A549 treated with DMSO at 1 μM for 4 hours (cell line): ENCODE measurements around the gene PCDHA3. TPM values are rescaled to one million over a fixed set of nuclear protein-coding genes. Genes with fewer than 3 reads are reported as not detected.

Experiments used
- total RNA-seq: library from RNA; stranded (reverse); fragments of 200-300 nt; extraction: Qiagen RNA extraction; gene quantifications from 5 replicates; pipeline ENCODE4 v1.2.3, GENCODE V29; 2022; ENCODE audit warnings: low read depth

PCDHA3 gene
- total RNA-seq: 0.76 to 1.2 TPM (median 0.92 TPM) in 5 replicates

DNA sequence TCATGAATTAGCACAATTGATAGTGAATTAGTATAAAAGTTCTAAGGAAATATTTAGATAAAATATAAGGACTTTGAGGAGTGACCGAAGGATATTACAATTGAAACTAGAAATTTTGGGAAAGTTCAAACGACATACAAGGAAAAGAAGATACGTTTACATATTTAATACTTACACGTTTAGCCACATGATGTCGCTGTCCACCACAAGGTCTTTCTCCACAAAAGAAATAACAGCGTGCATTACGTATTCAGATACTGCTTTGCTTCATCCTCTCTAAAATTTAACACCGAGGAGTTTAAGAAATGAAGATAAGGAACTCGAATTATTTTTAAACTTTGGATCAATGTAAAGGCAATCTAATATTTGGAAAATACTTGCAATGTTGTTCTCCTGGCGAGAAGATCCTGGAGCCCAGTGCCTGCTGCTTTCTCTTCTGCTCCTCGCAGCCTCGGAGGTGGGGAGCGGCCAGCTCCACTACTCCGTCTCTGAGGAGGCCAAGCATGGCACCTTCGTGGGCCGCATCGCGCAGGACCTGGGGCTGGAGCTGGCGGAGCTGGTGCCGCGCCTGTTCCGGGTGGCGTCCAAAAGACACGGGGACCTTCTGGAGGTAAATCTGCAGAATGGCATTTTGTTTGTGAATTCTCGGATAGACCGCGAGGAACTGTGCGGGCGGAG, at the start of gene PCDHA3:
Gene PCDHA3, plus strand, starts transcription at position 242 of the 678 bp plus-strand sequence.

DNA sequence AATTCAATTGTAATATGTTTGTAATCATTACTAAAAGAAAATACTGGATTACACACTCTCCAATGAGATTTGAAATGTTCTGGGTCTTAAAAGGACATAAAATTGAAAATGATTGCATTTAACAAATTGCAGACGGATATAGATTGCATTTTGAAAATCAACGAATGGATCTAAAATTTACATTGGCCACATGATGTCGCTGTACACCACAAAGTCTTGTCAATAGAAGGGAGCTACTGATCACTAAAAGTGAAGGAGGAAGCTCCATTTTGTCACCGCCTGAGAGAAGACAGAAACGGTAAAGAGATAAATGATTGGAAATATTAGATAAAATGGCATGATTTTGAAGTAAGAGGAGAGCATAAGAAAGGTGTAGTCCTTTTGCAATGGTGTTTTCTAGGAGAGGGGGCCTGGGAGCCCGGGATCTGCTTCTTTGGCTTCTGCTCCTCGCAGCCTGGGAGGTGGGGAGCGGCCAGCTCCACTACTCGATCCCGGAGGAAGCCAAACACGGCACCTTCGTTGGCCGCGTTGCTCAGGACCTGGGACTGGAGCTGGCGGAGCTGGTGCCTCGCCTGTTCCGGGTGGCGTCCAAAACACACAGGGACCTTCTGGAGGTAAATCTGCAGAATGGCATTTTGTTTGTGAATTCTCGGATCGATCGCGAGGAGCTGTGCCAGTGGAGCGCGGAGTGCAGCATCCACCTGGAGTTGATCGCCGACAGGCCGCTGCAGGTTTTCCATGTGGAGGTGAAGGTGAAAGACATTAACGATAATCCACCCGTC, 14.8 kb upstream of the PCDHA3 start, which contains the start of gene PCDHA1:
Gene PCDHA1, plus strand, starts transcription at position 236 of the 782 bp plus-strand sequence.

DNA sequence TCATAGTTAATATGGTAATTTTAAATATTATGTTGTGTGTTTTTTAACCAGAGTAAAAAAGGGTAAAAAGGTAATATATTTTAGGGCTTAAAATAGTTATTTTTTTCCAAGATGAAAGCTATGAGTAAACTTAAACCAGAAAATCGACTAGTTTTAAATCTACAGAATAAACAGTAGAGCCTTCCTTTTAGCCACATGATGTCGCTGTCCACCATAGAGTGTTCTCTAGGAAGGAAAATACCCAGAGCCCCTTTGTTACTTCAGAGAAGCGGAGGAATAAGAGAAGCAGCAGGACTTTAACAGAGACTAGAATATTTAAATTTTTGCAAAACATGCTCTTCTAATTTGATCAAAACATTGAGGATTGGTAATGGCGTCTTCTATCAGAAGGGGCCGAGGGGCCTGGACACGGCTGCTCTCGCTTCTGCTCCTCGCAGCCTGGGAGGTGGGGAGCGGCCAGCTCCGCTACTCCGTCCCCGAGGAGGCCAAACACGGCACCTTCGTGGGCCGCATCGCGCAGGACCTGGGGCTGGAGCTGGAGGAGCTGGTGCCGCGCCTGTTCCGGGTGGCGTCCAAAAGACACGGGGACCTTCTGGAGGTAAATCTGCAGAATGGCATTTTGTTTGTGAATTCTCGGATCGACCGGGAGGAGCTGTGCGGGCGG, 6.1 kb upstream of the PCDHA3 start, which contains the start of gene PCDHA2:
Gene PCDHA2, plus strand, starts transcription at position 258 of the 664 bp plus-strand sequence.

DNA sequence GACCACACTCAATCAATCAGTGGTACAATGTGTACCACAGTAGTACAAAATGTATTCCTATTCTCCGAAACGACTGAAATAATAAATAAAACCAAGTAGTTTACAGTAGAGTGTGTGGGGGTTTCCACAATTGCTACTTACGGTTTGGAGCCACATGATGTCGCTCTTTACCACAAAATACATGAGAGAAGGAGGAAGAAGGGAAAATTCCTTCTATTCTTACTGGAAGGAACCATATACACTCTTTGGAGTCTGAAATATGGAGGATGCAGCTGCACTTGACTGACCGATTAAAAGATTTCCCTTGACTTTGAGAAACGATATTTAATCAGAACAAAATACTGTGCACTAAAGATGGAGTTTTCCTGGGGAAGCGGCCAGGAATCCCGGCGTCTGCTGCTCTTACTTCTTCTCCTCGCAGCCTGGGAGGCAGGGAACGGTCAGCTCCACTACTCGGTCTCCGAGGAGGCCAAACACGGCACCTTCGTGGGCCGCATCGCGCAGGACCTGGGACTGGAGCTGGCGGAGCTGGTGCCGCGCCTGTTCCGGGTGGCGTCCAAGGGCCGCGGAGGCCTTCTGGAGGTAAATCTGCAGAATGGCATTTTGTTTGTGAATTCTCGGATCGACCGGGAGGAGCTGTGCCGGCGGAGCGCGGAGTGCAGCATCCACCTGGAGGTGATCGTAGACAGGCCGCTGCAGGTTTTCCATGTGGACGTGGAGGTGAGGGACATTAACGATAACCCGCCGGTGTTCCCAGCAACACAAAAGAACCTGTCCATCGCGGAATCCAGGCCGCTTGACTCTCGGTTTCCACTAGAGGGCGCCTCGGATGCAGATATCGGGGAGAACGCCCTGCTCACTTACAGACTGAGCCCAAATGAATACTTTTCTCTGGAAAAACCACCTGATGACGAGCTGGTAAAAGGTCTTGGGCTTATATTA, 6.2 kb downstream of the PCDHA3 start, which contains the start of gene PCDHA4:
Gene PCDHA4, plus strand, starts transcription at position 235 of the 942 bp plus-strand sequence.

DNA sequence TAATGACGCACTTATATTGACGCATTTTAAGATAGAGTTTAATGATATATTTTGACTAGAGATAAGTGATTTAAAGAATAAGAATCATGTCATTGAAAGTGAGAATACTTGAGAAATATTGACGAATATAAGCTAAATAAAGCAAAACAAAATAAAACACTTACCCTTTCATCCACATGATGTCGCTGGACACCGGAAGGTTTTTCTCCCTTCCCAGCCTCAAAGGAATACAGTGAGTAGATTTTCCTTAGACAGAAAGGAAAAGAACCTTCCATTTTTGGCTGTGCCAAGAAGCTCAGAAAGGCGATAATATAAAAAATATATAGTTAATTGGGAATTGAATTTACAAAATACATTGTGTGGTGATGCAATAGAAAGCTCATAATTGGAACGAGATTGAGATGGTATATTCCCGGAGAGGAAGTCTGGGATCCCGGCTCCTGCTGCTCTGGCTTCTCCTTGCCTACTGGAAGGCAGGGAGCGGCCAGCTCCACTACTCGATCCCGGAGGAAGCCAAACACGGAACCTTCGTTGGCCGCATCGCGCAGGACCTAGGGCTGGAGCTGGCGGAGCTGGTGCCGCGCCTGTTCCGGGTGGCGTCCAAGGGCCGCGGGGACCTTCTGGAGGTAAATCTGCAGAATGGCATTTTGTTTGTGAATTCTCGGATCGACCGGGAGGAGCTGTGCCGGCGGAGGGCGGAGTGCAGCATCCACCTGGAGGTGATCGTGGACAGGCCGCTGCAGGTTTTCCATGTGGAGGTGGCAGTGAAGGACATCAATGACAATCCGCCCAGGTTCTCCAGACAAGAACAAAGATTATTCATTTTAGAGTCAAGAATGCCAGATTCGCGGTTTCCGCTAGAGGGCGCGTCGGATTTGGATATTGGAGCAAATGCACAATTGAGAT, 20.8 kb downstream of the PCDHA3 start, which contains the start of gene PCDHA5:
Gene PCDHA5, plus strand, starts transcription at position 239 of the 906 bp plus-strand sequence.

DNA sequence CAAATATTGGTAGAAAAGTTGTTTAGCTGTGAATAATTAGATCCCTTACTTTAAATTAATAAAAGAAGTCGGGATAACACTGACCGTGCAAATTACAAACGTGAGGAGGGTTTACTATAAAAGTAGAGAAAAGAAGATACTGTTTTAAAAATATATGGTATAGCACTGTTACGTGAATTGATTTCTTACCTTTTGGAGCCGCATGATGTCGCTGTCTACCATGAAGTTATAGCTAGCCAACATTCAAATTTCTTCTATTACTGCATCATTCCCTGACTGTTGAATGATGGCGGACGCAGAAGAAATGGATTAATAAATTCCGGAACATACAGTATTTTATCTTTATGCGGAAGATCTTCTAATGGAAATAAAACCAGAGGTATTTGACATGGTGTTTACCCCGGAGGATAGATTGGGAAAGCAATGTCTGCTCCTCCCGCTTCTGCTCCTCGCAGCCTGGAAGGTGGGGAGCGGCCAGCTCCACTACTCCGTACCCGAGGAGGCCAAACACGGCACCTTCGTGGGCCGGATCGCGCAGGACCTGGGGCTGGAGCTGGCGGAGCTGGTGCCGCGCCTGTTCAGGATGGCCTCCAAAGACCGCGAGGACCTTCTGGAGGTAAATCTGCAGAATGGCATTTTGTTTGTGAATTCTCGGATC, 27.0 kb downstream of the PCDHA3 start, which contains the start of gene PCDHA6:
Gene PCDHA6, plus strand, starts transcription at position 257 of the 658 bp plus-strand sequence. Its CDS starts 132 bp downstream, at position 389.

DNA sequence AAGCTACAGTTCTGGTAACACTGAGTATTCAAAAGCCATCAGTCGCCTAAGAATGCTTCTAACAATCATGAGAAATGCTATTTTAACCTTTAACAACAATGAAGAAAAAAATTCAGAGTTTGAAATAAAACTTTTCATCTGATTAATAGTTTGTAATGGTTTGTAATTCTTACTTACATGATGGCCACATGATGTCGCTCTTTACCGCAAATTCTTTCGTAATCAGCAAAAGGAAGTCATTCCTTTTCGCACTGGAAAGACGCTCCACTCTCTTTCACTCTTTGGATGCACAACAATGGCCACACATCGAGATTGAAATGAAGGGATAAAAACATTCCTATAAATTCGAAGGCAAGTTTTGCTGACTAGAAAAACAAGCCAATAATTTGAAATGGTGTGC, 33.1 kb downstream of the PCDHA3 start, which contains the start of gene PCDHA7:
Gene PCDHA7, plus strand, starts transcription at position 277 of the 400 bp plus-strand sequence. Its CDS starts 115 bp downstream, at position 392.

DNA sequence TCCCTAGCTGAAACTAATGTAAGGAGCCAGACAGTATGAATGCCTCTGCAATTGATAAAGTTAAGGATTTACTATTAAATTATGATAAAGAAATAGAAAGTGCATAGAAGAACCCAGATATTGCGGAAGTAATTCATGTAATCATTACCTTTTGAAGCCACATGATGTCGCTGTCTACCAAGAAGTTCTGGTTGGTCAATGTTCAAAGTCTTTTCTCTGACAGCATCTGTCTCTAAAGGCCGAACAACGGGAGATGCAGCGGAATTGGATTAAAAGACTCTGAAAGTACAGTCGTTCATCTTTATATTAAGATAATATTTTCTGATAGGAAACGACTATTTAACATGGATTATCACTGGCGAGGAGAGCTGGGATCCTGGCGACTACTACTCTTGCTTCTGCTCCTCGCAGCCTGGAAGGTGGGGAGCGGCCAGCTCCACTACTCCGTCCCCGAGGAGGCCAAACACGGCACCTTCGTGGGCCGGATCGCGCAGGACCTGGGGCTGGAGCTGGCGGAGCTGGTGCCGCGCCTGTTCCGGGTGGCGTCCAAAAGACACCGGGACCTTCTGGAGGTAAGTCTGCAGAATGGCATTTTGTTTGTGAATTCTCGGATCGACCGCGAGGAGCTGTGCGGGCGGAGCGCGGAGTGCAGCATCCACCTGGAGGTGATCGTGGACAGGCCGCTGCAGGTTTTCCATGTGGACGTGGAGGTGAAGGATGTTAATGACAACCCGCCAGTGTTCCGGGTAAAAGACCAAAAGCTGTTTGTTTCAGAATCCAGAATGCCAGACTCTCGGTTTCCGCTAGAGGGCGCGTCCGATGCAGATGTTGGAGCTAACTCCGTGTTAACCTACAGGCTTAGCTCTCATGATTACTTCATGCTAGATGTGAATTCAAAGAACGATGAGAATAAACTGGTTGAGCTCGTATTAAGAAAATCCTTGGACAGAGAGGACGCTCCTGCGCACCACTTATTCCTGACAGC, 40.4 kb downstream of the PCDHA3 start, which contains the start of gene PCDHA8:
Gene PCDHA8, plus strand, starts transcription at position 210 of the 985 bp plus-strand sequence. Its CDS starts 135 bp downstream, at position 345.

DNA sequence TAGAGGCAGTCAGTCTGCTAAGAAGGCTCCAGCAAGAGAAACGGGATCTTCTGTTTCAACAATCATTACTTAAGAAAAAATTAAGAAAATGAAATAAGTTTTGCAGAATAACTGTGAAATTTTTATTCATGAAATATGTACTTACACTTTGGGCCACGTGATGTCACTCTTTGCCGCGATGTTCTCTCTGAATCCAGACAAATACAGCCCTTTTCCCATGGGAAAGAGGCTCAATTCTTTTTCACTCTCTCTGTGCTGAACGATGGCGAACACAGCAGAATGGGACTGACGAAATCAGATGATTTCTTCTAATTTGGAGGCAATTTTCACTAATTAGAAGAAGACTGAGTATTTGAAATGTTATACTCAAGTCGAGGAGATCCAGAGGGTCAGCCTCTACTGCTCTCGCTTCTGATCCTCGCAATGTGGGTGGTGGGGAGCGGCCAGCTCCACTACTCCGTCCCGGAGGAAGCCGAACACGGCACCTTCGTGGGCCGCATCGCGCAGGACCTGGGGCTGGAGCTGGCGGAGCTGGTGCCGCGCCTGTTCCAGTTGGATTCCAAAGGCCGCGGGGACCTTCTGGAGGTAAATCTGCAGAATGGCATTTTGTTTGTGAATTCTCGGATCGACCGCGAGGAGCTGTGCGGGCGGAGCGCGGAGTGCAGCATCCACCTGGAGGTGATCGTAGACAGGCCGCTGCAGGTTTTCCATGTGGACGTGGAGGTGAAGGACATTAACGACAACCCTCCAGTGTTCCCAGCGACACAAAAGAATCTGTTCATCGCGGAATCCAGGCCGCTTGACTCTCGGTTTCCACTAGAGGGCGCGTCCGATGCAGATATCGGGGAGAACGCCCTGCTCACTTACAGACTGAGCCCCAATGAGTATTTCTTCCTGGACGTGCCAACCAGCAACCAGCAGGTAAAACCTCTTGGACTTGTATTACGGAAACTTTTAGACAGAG, 47.6 kb downstream of the PCDHA3 start, which contains the start of gene PCDHA9:
Gene PCDHA9, plus strand, starts transcription at position 244 of the 964 bp plus-strand sequence. Its CDS starts 114 bp downstream, at position 358.

Other genes with a start within 250 kb of the PCDHA3 start
- gene SRA1, start 243.6 kb upstream of the PCDHA3 start, total RNA-seq: 39.3 to 50.7 TPM (median 47.3 TPM) in 5 replicates
- 3.9 to 7.5 TPM (median 7.1 TPM) in 5 replicates for gene APBB3, start 236.5 kb upstream of the PCDHA3 start, total RNA-seq
- 78.4 to 87.3 TPM (median 80.6 TPM) in 5 replicates for gene SLC35A4, start 236.2 kb upstream of the PCDHA3 start, total RNA-seq
- 3.6 to 4.4 TPM (median 4.0 TPM) in 5 replicates for gene CD14, start 167.9 kb upstream of the PCDHA3 start, total RNA-seq
- 9.3 to 15.1 TPM (median 13.0 TPM) in 5 replicates for gene TMCO6, start 161.6 kb upstream of the PCDHA3 start, total RNA-seq
- 107 to 124 TPM (median 115 TPM) in 5 replicates for gene NDUFA2, start 153.4 kb upstream of the PCDHA3 start, total RNA-seq
- 94.5 to 107 TPM (median 102 TPM) in 5 replicates for gene IK, start 153.2 kb upstream of the PCDHA3 start, total RNA-seq
- 29.5 to 32.7 TPM (median 31.6 TPM) in 5 replicates for gene WDR55, start 136.2 kb upstream of the PCDHA3 start, total RNA-seq
- 0.28 to 1.4 TPM (median 0.84 TPM) in 5 replicates for gene DND1, start 127.5 kb upstream of the PCDHA3 start, total RNA-seq
- gene HARS1, start 109.7 kb upstream of the PCDHA3 start, total RNA-seq: 76.9 to 85.2 TPM (median 79.9 TPM) in 5 replicates
- gene HARS2, start 109.6 kb upstream of the PCDHA3 start, total RNA-seq: 36.5 to 41.0 TPM (median 39.5 TPM) in 5 replicates
- 82.3 to 114 TPM (median 86.1 TPM) in 5 replicates for gene ZMAT2, start 100.6 kb upstream of the PCDHA3 start, total RNA-seq
- 0.10 to 0.19 TPM (median 0.16 TPM) in 5 replicates for gene PCDHA1, start 14.9 kb upstream of the PCDHA3 start, total RNA-seq
- 0.03 to 0.08 TPM (median 0.07 TPM) in 5 replicates for gene PCDHA2, start 6.2 kb upstream of the PCDHA3 start, total RNA-seq
- gene PCDHA4, start 6.0 kb downstream of the PCDHA3 start, total RNA-seq: 1.5 to 2.0 TPM (median 1.8 TPM) in 5 replicates
- gene PCDHA5, start 20.6 kb downstream of the PCDHA3 start, total RNA-seq: 0.56 to 0.86 TPM (median 0.77 TPM) in 5 replicates
- 0.08 to 0.10 TPM (median 0.09 TPM) in 3 of 5 replicates, not detected in the others for gene PCDHA6, start 26.9 kb downstream of the PCDHA3 start, total RNA-seq
- 0.03 to 0.18 TPM (median 0.06 TPM) in 5 replicates for gene PCDHA7, start 33.2 kb downstream of the PCDHA3 start, total RNA-seq
- gene PCDHA8, start 40.1 kb downstream of the PCDHA3 start, total RNA-seq: 0.03 to 0.13 TPM (median 0.07 TPM) in 4 of 5 replicates, not detected in the other
- gene PCDHA9, start 47.3 kb downstream of the PCDHA3 start, total RNA-seq: 0.01 TPM in 1 of 5 replicates, not detected in the others
- 0.01 to 0.06 TPM (median 0.01 TPM) in 4 of 5 replicates, not detected in the other for gene PCDHA10, start 54.8 kb downstream of the PCDHA3 start, total RNA-seq
- gene PCDHA11, start 67.9 kb downstream of the PCDHA3 start, total RNA-seq: 0.07 to 0.17 TPM (median 0.10 TPM) in 4 of 5 replicates, not detected in the other
- 2.7 to 3.1 TPM (median 2.9 TPM) in 5 replicates for gene PCDHA12, start 74.3 kb downstream of the PCDHA3 start, total RNA-seq
- 0.03 to 0.11 TPM (median 0.05 TPM) in 5 replicates for gene PCDHA13, start 81.1 kb downstream of the PCDHA3 start, total RNA-seq
- gene PCDHAC1, start 125.2 kb downstream of the PCDHA3 start, total RNA-seq: 1.0 to 1.5 TPM (median 1.4 TPM) in 5 replicates
- 2.6 to 3.2 TPM (median 2.6 TPM) in 5 replicates for gene PCDHAC2, start 165.4 kb downstream of the PCDHA3 start, total RNA-seq